Measurements from ENCODE around the gene UCN.
"Not testable (repeated sequence)": the region's sequence is repeated elsewhere in the genome, so short reads cannot be mapped to it uniquely, and the experiment has no call there.

Gene UCN

GRCh38 chr2:27323596-27324285, 15.5 kb upstream of the UCN start:
- DNase-seq (ENCODE audit: low spot score), result no peak
- ChIA-PET POLR2A (ENCODE audit: low non-redundant PET) (interaction anchor here (0.6 to 0.7 kb wide), 2 partner anchors 42 to 215 kb away, joined by 3 to 4 read pairs; no protein-coding TSS in a partner anchor), CTCF (no interaction called here)
- TF ChIP-seq CTCF (conservative IDR thresholded peaks at IDR 0.05; ENCODE audit: low read depth), result no peak
- H3K27ac ChIP-seq, result peak overlapping the region; percentile 85

- peak; percentile 97 for DNase-seq (ENCODE audit: low spot score)
- TF ChIP-seq CTCF (conservative IDR thresholded peaks at IDR 0.05; ENCODE audit: low read depth), result no peak
- CTCF ChIA-PET, result interaction anchor here (0.6 to 1.0 kb wide), 3 partner anchors 11 to 33 kb away, joined by 3 to 4 read pairs (median 3); no protein-coding TSS in a partner anchor
- H3K27ac ChIP-seq, result peak within 1 kb of the TSS; percentile 85
- POLR2A ChIA-PET (ENCODE audit: low non-redundant PET), result interaction anchor here (0.5 to 0.9 kb wide), 2 partner anchors 233 to 236 kb away, joined by 3 read pairs; no protein-coding TSS in a partner anchor
Measured at GRCh38 chr2:27322766-27323595, 14.7 kb upstream of the UCN start, which contains the start of gene MPV17. TSS of gene MPV17 (minus strand) at chr2:27323097. CDS start at chr2:27322517, 580 bp downstream.

- no peak for DNase-seq (ENCODE audit: low spot score)
- ChIA-PET CTCF (interaction anchor here (0.6 to 1.8 kb wide), 4 partner anchors 10 to 57 kb away, joined by 3 to 5 read pairs (median 4); no protein-coding TSS in a partner anchor), POLR2A (ENCODE audit: low non-redundant PET) (interaction anchor here (0.5 to 0.9 kb wide), 2 partner anchors 232 to 235 kb away, joined by 3 read pairs; no protein-coding TSS in a partner anchor)
- no peak for TF ChIP-seq CTCF (conservative IDR thresholded peaks at IDR 0.05; ENCODE audit: low read depth)
- H3K27ac ChIP-seq, result peak overlapping the region; percentile 85
Measured at GRCh38 chr2:27322301-27322765, 14.1 kb upstream of the UCN start.

GRCh38 chr2:27320958-27321543, 12.8 kb upstream of the UCN start:
- ChIA-PET POLR2A (ENCODE audit: low non-redundant PET) (no interaction called here), CTCF (interaction anchor here (0.9 to 1.8 kb wide), 4 partner anchors 9 to 56 kb away, joined by 3 to 5 read pairs (median 4); partner anchors contain the start of gene SNX17)
- H3K27ac ChIP-seq, result peak overlapping the region; percentile 85
- TF ChIP-seq CTCF (conservative IDR thresholded peaks at IDR 0.05; ENCODE audit: low read depth), result peak; percentile 70
- peak; percentile 96 for DNase-seq (ENCODE audit: low spot score)

GRCh38 chr2:27319839-27320238, 11.6 kb upstream of the UCN start:
- H3K27ac ChIP-seq, result peak overlapping the region; percentile 85
- not testable (repeated sequence) for DNase-seq (ENCODE audit: low spot score)
- ChIA-PET CTCF (interaction anchor here (1.1 kb wide), 1 partner anchor 50 kb away, joined by 3 read pairs; no protein-coding TSS in a partner anchor), POLR2A (ENCODE audit: low non-redundant PET) (interaction anchor here (0.6 kb wide), 1 partner anchor 25 kb away, joined by 5 read pairs; no protein-coding TSS in a partner anchor)

- no peak for TF ChIP-seq CTCF (conservative IDR thresholded peaks at IDR 0.05; ENCODE audit: low read depth)
- H3K27ac ChIP-seq, result peak overlapping the region; percentile 35
- DNase-seq (ENCODE audit: low spot score), result no peak
- ChIA-PET CTCF (interaction anchor here (0.5 to 1.9 kb wide), 3 partner anchors 14 to 53 kb away, joined by 3 to 5 read pairs (median 5); no protein-coding TSS in a partner anchor), POLR2A (ENCODE audit: low non-redundant PET) (no interaction called here)
Measured at GRCh38 chr2:27316655-27317412, 8.6 kb upstream of the UCN start.
